NCI-H774 (cell line): ENCODE data around the gene MMP14.
A peak's percentile ranks its signal among the peaks of the same experiment; 100 is the strongest.
"Not testable (repeated sequence)": the region's sequence is repeated elsewhere in the genome, so short reads cannot be mapped to it uniquely, and the experiment has no call there.

Experiments
- DNase-seq: peaks from one replicate; lab custom pipeline; 2025; lab: John Stamatoyannopoulos, UW

MMP14 gene

GRCh38 chr14:22814373-22814772 is 22.0 kb upstream of the MMP14 start:
- DNase-seq: no peak

- no peak for DNase-seq
Measured at GRCh38 chr14:22814941-22815713, 21.3 kb upstream of the MMP14 start, which contains the start of gene SLC7A7. SLC7A7 (minus strand) TSS chr14:22815435; CDS start chr14:22813398, 2,037 bp downstream.

DNA sequence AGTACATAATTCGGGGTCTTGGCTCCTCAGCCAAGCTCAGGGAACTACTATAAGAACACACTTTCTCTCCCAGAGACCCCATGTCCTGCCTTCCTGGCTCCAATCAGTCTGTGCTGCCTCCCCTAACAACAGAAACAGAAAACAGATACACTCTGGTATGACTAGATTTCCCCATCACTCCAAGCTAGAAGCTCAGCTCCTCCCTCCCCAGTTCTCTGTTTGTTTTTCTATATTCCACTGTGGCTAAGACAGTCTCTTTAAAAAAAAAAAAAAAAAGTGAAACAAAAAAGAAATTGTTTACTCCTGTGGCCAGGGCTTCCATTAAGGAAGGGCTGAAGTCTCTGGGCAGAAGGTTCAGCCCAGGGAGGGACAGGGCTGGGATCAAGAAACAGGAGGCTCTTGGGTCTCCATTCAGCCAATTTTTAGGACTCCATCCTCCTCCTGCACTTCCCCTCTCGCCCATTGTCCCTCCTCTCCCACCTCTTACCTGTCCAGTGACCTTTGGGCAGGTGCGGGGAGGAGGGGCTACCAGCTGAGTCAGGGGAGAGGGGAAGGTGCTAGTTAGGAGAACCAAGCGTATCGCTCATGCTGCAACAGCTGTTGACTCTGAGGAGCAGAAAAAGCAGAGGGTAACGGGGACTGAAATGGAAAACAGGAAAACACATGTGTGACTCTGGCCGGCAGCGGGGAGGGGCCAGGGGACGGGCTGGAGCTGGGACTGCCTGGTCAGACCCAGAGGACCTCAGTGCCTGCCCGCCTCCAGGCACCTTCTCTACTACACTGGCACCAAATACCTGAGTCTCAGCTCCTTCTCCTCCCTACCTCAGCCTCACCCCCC is 17.0 kb upstream of the MMP14 start:
- DNase-seq: no peak

GRCh38 chr14:22820731-22821130 is 15.7 kb upstream of the MMP14 start:
- no peak for DNase-seq

DNA sequence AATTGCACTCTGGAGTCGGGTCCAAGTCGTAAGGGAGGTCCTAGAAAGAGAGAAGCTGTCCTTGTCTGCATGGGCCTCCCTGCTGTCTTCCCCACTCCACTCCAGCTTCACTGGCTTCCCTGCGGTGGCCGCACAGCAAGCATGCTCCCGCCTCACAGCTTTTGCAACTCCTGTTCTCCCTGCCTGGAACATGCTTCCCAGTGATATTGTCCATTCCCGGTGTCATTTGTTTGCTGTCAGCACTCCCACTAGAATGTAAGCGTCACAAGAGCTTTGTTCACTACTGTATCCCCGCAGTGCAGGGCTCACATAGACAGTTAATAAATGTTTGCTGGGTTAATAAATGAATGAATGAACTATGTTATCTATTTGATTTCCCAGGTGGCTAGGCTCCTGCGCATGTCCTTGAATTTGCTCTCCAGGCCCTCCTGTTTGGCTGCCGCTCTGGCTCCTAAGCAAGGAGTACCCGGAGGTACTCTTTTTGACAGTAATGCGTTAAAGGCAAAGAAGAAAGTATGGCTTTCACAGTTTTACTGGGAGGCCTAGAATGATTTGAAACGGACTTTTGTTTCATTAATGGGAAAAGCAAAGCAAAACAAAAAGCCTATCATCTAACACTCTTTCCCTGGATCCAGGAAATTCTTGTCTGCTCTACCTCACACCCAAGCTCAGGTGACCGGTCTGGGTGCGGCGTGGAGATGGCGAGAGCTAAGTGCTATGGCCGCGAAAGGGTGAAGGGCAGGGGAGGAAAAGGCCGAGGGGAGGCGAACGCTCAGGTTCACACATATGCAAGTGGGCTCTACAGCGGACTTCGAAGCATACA is 15.0 kb upstream of the MMP14 start:
- no peak for DNase-seq

- no peak for DNase-seq
Measured at GRCh38 chr14:22822016-22822570, 14.3 kb upstream of the MMP14 start.

- DNase-seq: no peak
Measured at GRCh38 chr14:22822571-22823098, 13.8 kb upstream of the MMP14 start.

DNA sequence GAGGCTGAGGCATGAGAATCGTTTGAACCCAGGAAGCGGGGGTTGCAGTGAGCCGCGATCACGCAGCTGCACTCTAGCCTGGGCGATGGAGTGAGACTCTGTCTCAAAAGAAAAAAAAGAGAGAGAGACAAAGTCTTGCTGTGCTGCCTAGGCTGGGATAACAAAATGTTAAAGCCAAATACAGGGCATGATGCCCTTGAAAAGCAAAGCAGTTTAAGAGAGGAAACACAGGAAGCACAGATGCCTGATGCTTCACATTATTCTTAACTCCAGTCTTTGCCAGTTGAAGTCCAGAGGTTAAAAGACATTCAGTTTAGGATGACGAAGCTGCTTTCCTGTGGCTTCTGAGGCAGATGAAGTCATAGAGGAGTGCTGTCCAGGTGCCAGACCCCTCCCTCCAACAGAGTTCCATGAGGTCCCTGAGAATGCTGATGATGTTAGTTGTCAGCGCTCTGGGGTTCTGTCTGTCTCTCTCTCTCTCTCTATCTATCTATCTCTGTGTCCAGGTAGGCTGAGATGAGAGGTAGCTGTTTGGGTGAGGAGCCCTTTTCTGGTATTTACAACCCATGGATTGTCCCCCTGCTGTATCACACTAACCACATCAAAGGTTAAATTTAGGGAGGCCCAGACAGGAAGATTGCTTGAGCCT is 11.6 kb upstream of the MMP14 start:
- no peak for DNase-seq

DNA sequence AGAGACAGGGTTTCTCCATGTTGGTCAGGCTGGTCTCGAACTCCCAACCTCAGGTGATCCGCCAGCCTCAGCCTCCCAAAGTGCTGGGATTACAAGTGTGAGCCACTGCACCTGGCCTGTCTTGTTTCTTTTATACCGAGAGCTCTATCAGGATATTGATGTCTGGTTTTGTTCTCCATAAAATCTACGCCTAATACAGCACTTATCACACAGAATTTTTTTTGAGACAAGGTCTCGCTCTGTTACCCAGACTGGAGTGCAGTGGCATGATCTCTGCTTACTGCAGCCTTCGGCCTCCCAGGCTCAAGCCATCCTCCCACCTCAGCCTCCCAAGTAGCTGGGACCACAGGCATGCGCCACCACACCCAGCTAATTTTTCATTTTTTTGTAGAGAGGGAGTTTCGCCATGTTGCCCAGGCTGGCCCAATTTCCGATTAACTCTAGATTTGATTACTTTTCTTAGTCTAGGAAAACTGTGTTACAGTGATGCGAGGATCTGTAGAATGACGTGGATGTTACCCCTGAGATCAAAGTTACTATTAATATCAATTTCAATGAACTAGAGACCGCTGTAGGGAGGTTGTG is 7.2 kb upstream of the MMP14 start:
- DNase-seq: not testable (repeated sequence)

- peak; percentile 88 for DNase-seq
Measured at GRCh38 chr14:22829661-22830442, 6.5 kb upstream of the MMP14 start, which contains the start of gene MRPL52. MRPL52 (plus strand) TSS chr14:22829887; CDS start chr14:22829913, 26 bp downstream.

DNA sequence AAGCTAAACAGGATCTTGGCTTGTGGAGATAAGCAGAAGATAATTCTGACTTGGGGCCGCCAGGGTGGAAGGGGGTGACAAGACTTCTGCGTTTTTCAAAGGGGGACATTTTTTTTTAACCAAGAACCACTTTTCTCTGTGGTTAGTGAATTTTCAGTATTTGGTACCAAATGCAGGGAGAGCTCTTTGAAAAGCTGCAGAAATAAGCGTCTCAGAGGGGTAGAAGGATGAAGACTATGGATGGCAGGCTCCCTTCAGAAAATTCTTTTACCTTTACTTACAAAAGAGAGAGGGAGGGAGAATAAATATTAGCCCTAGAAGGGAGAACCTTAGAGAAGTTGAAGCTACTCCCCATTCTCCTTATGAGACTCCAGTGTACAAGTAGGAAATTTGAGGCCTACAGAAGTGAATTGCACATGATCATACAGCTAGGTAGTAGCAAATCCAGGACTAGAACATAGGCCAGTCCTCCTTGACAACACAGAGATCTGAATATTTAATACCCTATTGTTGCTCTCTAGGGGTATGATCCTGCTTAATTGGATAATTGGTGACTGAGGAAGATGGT is 5.9 kb upstream of the MMP14 start:
- no peak for DNase-seq

GRCh38 chr14:22835505-22835904 is 880 bp upstream of the MMP14 start:
- no peak for DNase-seq

DNA sequence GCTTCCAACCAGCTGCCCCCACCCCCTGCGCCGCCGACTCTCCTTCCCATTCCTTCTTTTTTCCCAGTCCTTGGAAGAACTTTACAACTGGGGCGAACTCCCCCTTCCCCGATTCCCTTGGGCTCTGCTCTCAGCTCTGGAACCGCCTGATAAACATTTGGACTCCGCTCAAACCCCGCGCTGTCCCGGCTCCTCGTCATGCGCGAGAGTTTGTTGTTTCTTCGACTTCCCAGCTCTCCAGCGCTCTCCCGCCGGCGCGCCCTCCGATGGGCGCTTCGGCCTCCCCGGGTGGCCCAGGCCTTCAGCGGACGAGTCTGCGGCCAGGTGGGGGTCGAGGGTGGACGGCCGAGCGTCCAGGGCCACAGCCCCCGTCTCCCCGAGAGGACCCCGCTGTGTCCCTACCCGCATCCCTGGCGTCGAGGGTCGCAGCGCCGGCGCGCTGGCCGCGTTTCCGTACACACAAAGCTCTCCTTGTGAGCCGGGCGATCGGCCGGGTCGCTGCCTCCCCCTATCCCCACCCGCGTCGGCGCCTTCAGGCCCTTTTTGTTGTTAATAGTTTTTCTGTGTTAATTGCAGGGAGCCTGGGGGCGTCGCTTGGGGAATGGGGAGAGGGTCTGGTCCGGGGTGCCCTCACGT is 847 bp downstream of the MMP14 start:
- DNase-seq: no peak

DNA sequence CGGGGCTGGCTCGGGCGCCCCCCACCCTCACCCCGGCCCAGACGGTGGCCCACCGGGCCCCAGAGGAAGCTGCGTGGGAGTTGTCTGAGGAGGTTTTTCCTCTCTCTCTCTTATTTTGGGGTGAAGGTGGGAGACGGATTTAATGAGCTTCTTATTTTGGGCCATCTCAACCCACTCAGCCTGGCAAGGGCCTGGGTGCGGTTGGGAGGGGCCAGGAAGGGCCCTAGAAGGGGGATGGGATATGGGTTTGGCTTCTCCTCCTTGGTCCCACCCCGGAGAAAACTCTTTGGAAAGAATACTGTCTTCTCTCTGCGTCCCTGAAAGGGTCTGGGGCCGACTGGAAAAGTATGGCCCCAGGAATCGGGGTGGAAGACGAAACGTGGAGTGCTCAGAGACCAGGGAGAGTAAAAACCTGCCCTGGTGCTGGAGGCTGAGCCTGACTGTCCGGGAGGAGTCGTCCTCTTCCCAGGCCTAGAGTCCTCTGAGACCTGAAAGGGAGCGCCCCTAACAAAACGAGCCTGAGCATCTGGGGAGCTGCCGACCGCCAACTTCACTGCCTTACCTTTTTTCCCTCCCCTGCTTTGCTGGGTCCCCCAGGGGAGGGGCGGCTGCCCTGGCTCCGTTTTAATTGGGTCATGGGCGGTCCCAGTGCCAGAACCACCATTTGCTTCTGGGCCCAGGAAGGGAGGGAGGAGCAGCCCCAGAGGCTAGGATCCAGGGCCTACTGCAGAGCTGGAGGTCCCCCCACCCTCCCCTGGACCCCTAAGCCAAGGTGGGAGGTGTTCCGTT is 1.6 kb downstream of the MMP14 start:
- DNase-seq: no peak

GRCh38 chr14:22838631-22839041 is 2.3 kb downstream of the MMP14 start:
- DNase-seq: no peak

- no peak for DNase-seq
Measured at GRCh38 chr14:22839159-22839779, 2.9 kb downstream of the MMP14 start.

- DNase-seq: no peak
Measured at GRCh38 chr14:22841311-22841710, 4.9 kb downstream of the MMP14 start.

GRCh38 chr14:22841769-22842168 is 5.4 kb downstream of the MMP14 start:
- DNase-seq: no peak
